GM12865 (cell line): ENCODE measurements around the gene TANC1.
A peak's percentile ranks its signal among the peaks of the same experiment; 100 is the strongest.

Experiments
- DNase-seq: peaks from one replicate; pipeline ENCODE4 v3.0.0; 2010; ENCODE audit warnings: low read depth
- H3K4me3 ChIP-seq: 2 replicates; pipeline ENCODE4 v1.5.1; 2011; ENCODE audit warnings: mild to moderate bottlenecking, low read depth, low read length, control low read depth
- TF ChIP-seq, protein P1 (sequence below): IDR thresholded peaks from 2 replicates; pipeline ENCODE4 v1.5.1; 2011; ENCODE audit warnings: low read length, control low read depth, low read depth, inconsistent platforms; ENCODE audit not compliant: insufficient read depth; ENCODE audit errors: missing control alignments

The TANC1 gene

DNA sequence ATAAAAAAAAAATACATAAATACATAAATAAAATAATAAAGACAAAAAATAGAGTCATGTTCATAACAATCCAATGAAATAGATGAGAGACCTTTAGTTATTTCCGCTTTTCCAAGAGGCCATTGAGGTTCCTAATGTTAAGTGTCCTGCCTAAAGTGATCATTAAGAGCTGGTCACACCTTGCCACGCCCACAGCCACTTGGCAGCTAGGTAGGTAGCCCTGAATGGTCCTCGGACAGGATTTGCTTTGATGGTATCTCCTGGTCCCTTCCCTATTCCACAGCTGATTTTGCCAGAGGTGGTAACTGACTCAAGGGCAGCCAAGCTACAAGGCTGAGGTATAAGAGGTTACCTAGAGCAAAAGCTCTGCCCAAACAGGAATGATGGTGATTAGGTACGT, 24.5 kb upstream of the TANC1 start:
- no peak for DNase-seq
- TF ChIP-seq, protein P1, sequence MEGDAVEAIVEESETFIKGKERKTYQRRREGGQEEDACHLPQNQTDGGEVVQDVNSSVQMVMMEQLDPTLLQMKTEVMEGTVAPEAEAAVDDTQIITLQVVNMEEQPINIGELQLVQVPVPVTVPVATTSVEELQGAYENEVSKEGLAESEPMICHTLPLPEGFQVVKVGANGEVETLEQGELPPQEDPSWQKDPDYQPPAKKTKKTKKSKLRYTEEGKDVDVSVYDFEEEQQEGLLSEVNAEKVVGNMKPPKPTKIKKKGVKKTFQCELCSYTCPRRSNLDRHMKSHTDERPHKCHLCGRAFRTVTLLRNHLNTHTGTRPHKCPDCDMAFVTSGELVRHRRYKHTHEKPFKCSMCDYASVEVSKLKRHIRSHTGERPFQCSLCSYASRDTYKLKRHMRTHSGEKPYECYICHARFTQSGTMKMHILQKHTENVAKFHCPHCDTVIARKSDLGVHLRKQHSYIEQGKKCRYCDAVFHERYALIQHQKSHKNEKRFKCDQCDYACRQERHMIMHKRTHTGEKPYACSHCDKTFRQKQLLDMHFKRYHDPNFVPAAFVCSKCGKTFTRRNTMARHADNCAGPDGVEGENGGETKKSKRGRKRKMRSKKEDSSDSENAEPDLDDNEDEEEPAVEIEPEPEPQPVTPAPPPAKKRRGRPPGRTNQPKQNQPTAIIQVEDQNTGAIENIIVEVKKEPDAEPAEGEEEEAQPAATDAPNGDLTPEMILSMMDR, result no peak
- H3K4me3 ChIP-seq, result no peak overlapping the region

DNA sequence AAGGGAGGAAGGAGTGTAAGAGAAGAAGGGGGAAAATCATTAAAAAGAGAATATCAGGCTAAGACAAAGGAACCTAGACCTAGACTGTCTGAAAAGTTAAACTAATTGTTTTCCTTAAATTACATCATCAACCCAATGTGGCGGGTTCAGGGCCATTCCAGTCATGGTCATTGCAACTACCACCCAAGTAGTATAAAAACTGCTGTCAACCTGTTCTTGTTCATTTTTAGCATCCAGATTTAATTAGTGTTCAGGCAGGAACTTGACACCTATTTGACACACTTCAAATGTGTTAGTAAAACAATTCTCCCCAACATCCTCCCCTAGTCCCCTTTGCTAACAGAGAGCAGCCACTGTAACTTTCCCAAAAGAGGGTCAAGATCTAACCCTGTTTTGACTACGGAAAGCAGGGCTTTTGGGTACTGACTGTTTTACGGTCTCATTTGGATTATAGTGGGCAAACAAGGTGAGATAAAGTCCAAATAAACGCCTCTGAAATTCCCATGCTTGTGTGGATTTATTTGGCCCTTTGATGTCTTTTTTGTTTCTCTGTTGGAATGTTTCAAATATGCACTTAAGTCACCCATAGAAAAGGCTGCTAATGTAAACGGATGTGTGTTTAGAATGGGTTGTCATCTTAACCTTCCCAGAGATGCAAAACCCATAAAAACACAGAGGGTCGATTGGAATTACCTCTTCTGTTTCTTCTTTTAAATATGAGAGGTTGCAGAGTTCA, 19.3 kb upstream of the TANC1 start:
- DNase-seq, result no peak
- H3K4me3 ChIP-seq, result no peak overlapping the region
- TF ChIP-seq, protein P1, result no peak

DNA sequence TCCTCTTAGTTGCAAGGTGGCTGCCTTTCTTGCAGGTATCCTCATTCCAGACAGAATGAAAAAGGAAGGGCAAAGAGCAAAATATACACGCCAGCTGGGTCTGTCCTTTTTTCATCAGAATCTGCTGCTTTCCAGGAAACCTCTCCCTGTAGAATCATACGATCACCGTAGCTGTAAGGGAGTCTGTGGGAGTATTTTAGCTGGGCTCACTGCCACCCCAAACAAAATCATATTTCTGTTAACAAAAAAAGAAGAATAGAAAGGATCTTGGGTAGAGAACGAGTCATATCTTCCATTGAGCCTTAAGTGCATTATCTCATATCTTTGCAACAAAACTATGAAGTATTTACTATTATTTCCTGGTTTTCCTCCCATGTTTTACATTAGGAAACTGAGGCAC, 15.0 kb upstream of the TANC1 start:
- no peak for DNase-seq
- TF ChIP-seq, protein P1, result no peak
- H3K4me3 ChIP-seq, result no peak overlapping the region

DNA sequence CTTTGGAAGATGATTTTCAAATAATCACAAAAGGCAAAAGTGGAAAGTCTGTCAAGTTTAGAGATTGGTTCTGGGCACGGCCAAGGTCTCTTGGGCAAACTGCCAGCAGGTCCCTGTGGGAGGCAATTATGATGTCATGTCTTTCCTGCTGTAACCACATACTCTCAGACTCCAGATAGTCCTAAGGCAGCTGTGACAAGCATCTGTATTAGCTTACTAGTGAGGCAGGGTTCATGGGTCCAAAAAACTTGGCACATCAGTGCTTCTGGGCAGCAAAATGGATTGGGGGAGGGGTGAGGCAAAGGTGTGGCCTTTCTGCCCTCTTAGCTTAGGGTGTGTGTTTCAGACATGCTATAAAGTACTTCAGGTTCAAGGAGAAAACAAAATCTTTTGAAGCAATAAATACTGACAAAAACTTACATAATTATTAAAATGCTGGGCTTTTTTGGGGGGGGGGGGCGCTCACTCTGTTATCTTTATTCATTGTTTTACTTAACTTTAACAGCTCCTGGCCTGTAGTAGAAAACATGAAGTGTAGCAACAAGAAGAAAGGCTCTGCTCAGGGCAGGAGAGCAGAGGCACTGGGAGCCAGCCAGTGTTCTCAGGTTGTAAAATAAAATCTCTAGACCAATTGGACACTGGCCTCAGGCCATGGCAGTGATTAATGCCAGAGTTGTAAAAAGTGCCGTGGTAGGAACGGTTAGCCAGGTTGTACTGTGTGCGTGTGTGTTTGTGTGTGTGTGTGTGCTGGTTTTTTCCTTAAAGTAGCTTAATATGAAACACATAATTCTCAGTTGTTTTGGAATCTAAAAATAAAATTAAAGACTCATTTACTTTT, 14.3 kb upstream of the TANC1 start:
- TF ChIP-seq, protein P1, result no peak
- DNase-seq, result peak; percentile 42
- no peak overlapping the region for H3K4me3 ChIP-seq

DNA sequence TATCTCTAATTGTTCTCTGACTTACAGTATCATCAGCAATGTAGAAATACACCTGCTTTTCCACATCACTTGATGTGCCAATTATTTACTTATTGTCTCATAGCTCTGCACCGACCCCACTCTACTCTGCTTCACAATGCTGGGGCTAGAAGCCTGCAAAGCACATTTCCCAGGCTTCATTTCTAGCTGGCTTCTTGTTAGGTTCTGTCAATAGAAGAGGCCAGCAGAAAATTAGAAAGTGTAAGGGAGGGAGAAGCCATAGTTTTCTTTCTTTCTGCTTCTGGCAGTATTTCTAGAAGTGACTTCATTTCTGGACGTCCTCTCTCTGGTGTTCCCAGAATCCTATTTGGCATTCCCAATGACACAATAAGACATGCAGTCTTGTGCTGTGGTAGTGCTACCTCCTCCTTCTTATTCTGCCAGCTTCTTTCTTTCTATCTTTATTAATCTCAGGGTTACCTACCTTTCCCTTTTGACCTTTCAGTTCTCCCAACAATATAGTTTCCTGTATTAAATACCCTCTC, 12.5 kb upstream of the TANC1 start:
- no peak overlapping the region for H3K4me3 ChIP-seq
- TF ChIP-seq, protein P1, result no peak
- DNase-seq, result no peak

DNA sequence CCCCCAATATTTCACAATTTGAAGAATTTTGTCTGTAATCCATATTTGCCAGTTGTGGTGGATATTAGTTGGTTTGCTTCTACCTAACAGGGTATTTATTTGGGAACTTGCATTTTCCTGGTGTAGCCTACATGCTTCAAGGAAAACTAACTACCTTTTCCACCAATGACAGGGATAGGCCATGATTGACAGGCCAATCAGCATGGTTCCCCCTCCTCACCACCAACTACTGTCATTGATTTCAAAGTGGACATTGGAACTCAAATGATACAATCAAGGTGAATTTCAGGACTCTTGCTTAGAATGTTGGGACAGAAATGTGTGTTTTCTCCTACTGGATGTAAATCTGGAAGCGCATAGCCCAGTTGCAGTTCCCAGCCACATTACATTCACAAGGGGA, 10.1 kb upstream of the TANC1 start:
- no peak overlapping the region for H3K4me3 ChIP-seq
- TF ChIP-seq, protein P1, result no peak
- DNase-seq, result no peak
